ENCODE data around the gene PCNX1.

- TF ChIP-seq, protein P1, sequence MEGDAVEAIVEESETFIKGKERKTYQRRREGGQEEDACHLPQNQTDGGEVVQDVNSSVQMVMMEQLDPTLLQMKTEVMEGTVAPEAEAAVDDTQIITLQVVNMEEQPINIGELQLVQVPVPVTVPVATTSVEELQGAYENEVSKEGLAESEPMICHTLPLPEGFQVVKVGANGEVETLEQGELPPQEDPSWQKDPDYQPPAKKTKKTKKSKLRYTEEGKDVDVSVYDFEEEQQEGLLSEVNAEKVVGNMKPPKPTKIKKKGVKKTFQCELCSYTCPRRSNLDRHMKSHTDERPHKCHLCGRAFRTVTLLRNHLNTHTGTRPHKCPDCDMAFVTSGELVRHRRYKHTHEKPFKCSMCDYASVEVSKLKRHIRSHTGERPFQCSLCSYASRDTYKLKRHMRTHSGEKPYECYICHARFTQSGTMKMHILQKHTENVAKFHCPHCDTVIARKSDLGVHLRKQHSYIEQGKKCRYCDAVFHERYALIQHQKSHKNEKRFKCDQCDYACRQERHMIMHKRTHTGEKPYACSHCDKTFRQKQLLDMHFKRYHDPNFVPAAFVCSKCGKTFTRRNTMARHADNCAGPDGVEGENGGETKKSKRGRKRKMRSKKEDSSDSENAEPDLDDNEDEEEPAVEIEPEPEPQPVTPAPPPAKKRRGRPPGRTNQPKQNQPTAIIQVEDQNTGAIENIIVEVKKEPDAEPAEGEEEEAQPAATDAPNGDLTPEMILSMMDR (IDR thresholded peaks at IDR 0.05; ENCODE audit: low read depth, low read length) = no peak
- TF ChIP-seq MYC (IDR thresholded peaks at IDR 0.05; ENCODE audit: low read depth, low read length) = no peak
- TF ChIP-seq POLR2A (IDR thresholded peaks at IDR 0.05; ENCODE audit: extremely low read depth, insufficient read length) = no peak
Observed at GRCh38 chr14:71135911-71136310, 228.7 kb downstream of the PCNX1 start.
